H1 (cell line): Measurements from ENCODE around the gene OPALIN. TPM values are rescaled to one million over a fixed set of nuclear protein-coding genes. Genes with fewer than 3 reads are reported as not detected.

ENCODE experiments used
- CBX5 ChIP-seq: fragments of 300-800, 300-1000 bp; sonication (generic); IDR thresholded peaks from 2 replicates; pipeline ENCODE4 v1.7.1; 2016; ENCODE audit warnings: antibody characterized with exemption, low read length, low read depth
- CBX8 ChIP-seq: fragments of 300-800, 300-1000 bp; sonication (generic); IDR thresholded peaks from 2 replicates; pipeline ENCODE4 v1.7.1; 2016; ENCODE audit warnings: low read depth, low read length, borderline replicate concordance
- HDAC2 ChIP-seq, 2 experiments: fragments of 300-600 bp in 1 of 2; sonication (generic) in 1 of 2; IDR thresholded peaks; 2 replicates each; pipeline ENCODE4 v1.6.1; 2011 to 2012; ENCODE audit warnings: low read depth in 2 of 2, low read length in 2 of 2, mild to moderate bottlenecking in 2 of 2, moderate library complexity in 2 of 2, borderline replicate concordance in 1 of 2, inconsistent platforms in 1 of 2
- MAX ChIP-seq: IDR thresholded peaks from 2 replicates; pipeline ENCODE4 v1.6.1; 2012; ENCODE audit warnings: inconsistent platforms
- NRF1 ChIP-seq: IDR thresholded peaks from 2 replicates; pipeline ENCODE4 v1.6.1; 2011; ENCODE audit warnings: mild to moderate bottlenecking, low read depth, low read length, improper control_type of control experiment
- RFX5 ChIP-seq: IDR thresholded peaks from 2 replicates; pipeline ENCODE4 v1.6.1; 2011; ENCODE audit warnings: low read depth, low read length, improper control_type of control experiment, borderline replicate concordance
- SIX5 ChIP-seq: IDR thresholded peaks from 2 replicates; pipeline ENCODE4 v1.6.1; 2011; ENCODE audit warnings: mild to moderate bottlenecking, low read depth, low read length
- SRF ChIP-seq: IDR thresholded peaks from 2 replicates; pipeline ENCODE4 v1.6.1; 2011; ENCODE audit warnings: mild to moderate bottlenecking, low read depth, low read length, moderate library complexity
- SUZ12 ChIP-seq: fragments of 200-600 bp; sonication (generic); IDR thresholded peaks from 2 replicates; pipeline ENCODE4 v1.6.1; 2012; ENCODE audit warnings: mild to moderate bottlenecking, inconsistent platforms, low read length, moderate library complexity, mixed read lengths
- polyA plus RNA-seq, 7 experiments: library from polyadenylated mRNA; depleted of rRNA in 3 of 7; stranded (reverse) in 5 of 7; unstranded in 2 of 7; fragments of >200 nt in 5 of 7; fragments of 200-250 nt in 2 of 7; gene quantifications; 1 replicate in 5 of 7; 2 replicates in 1 of 7; 4 replicates in 1 of 7; pipeline versions ENCODE4 v1.2.1 to v1.2.3, GENCODE V29; 2011 to 2013; ENCODE audit warnings: missing spikeins in 2 of 7, mixed read lengths in 2 of 7
- total RNA-seq: library from RNA; stranded (reverse); fragmentation: NEBNext Ultra II Directional; extraction: Animal tissue kit (Norgen Biotek cat#: 25700); gene quantifications from 2 replicates; pipeline ENCODE4 v1.2.1, GENCODE V29; 2021
- TF ChIP-seq, protein P1 (sequence below): IDR thresholded peaks from 2 replicates; pipeline ENCODE4 v1.6.1; 2011; ENCODE audit warnings: low read length, improper control_type of control experiment

Gene OPALIN
- total and polyA plus RNA-seq, 2 of the 8 experiments (the other 6 are each of a cell fraction or from before 2014, with no cell fraction given), result 0.03 TPM; not detected in 1

DNA sequence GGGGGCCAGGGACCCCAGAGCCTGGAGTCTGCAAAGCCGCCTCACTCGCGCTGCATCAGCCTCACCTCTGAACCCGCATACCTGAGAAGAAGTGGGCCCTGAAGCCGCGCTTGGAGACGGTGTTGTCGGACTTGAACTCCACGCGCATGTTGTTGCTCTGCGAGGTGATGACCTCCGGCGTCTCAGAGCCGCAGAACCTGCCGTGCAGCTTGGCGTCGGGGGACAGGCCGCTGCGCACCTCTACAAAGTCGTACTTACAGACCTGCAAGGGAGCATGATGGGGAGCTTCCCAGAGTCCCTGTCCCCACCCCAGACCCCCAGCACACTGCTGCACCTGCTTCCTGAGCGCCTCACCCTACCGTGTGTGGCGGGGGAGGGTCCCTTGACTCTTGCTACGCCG lies 25.7 kb upstream of the OPALIN start (continued):
- TF ChIP-seq, protein P1, sequence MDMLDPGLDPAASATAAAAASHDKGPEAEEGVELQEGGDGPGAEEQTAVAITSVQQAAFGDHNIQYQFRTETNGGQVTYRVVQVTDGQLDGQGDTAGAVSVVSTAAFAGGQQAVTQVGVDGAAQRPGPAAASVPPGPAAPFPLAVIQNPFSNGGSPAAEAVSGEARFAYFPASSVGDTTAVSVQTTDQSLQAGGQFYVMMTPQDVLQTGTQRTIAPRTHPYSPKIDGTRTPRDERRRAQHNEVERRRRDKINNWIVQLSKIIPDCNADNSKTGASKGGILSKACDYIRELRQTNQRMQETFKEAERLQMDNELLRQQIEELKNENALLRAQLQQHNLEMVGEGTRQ, result no peak
- TF ChIP-seq SUZ12 (no peak), HDAC2 (IDR thresholded peaks at IDR 0.05; ENCODE audit: borderline replicate concordance in 1 of 2, low read depth in 2 of 2, low read length in 2 of 2) (no peak), RFX5 (no peak), MAX (no peak), CBX8 (no peak), CBX5 (no peak), SRF (no peak), SIX5 (no peak), NRF1 (no peak)
